OCI-LY1 (cell line): Measurements from ENCODE around the gene NDUFS7.

ENCODE experiments used
- H2AFZ ChIP-seq: fragments of 200-600 bp; sonication (generic), shearing (Covaris generic); 2 replicates; pipeline ENCODE4 v1.6.0; 2014; ENCODE audit warnings: antibody characterized with exemption, mild to moderate bottlenecking, low read length
- H3F3A ChIP-seq: fragments of 200-600 bp; sonication (generic), shearing (Covaris generic); 2 replicates; pipeline ENCODE4 v1.6.0; 2014; ENCODE audit warnings: mild to moderate bottlenecking, antibody characterized with exemption, low read length, moderate library complexity; ENCODE audit not compliant: insufficient read depth
- H3K27ac ChIP-seq: fragments of 200-600 bp; sonication (generic); 2 replicates; pipeline ENCODE4 v1.5.1; 2014; ENCODE audit warnings: low read length, mixed run types, mild to moderate bottlenecking, low read depth; ENCODE audit not compliant: poor library complexity, severe bottlenecking
- H3K27me3 ChIP-seq: fragments of 200-600 bp; sonication (generic); 2 replicates; pipeline ENCODE4 v1.6.0; 2014; ENCODE audit warnings: antibody characterized with exemption, mild to moderate bottlenecking, low read length, moderate library complexity; ENCODE audit not compliant: insufficient read depth
- H3K36me3 ChIP-seq: fragments of 200-600 bp; sonication (generic); 2 replicates; pipeline ENCODE4 v1.6.1; 2014; ENCODE audit warnings: mild to moderate bottlenecking, antibody characterized with exemption, low read length, moderate library complexity, mixed read lengths; ENCODE audit not compliant: insufficient read depth
- H3K4me1 ChIP-seq: fragments of 200-600 bp; sonication (generic); 2 replicates; pipeline ENCODE4 v1.5.1; 2014; ENCODE audit warnings: mild to moderate bottlenecking, low read length, moderate library complexity; ENCODE audit not compliant: insufficient read depth, severe bottlenecking
- H3K4me2 ChIP-seq: fragments of 200-600 bp; sonication (generic), shearing (Covaris generic); 2 replicates; pipeline ENCODE4 v1.6.1; 2014; ENCODE audit warnings: low read length
- H3K4me3 ChIP-seq: fragments of 200-600 bp; sonication (generic); 2 replicates; pipeline ENCODE4 v1.5.1; 2014; ENCODE audit warnings: low read length, low read depth, mild to moderate bottlenecking, mixed read lengths; ENCODE audit not compliant: poor library complexity, severe bottlenecking
- H3K79me2 ChIP-seq: fragments of 200-600 bp; shearing (Covaris generic); 2 replicates; pipeline ENCODE4 v1.6.1; 2016; ENCODE audit warnings: mixed run types, low read length, mixed read lengths; ENCODE audit not compliant: insufficient read depth
- H3K9ac ChIP-seq: fragments of 200-600 bp; sonication (generic), shearing (Covaris generic); 2 replicates; pipeline ENCODE4 v1.6.1; 2014; ENCODE audit warnings: mild to moderate bottlenecking, low read length, mixed read lengths
- H3K9me2 ChIP-seq: fragments of 200-600 bp; sonication (generic), shearing (Covaris generic); 2 replicates; pipeline ENCODE4 v1.6.1; 2014; ENCODE audit warnings: low read depth, mild to moderate bottlenecking, low read length, mixed read lengths
- H3K9me3 ChIP-seq: fragments of 200-600 bp; shearing (Covaris generic); 2 replicates; pipeline ENCODE4 v1.6.1; 2014; ENCODE audit warnings: low read length, mixed read lengths
- H4K20me1 ChIP-seq: fragments of 200-600 bp; sonication (generic), shearing (Covaris generic); 2 replicates; pipeline ENCODE4 v1.6.0; 2016; ENCODE audit warnings: mild to moderate bottlenecking, low read length; ENCODE audit not compliant: insufficient read depth
- CTCF ChIP-seq: fragments of 200-600 bp; sonication (generic), shearing (Covaris generic); IDR thresholded peaks from 2 replicates; pipeline ENCODE4 v1.5.1; 2017; ENCODE audit warnings: mild to moderate bottlenecking, antibody characterized with exemption, low read length, moderate library complexity, mixed read lengths
- EZH2 ChIP-seq: fragments of 200-600 bp; sonication (generic), shearing (Covaris generic); IDR thresholded peaks from 2 replicates; pipeline ENCODE4 v1.8.0; 2017; ENCODE audit warnings: borderline replicate concordance, mixed run types, mild to moderate bottlenecking, antibody characterized with exemption, low read length, moderate library complexity, mixed read lengths

NDUFS7 gene

GRCh38 chr19:1435378-1435989, 51.8 kb downstream of the NDUFS7 start:
- Histone ChIP-seq H4K20me1 (no peaks in the 10 kb centered on the region), H3K4me1 (peaks cover 11% of the 10 kb centered on the region), H3K27me3 (no peaks in the 10 kb centered on the region), H2AFZ (no peak overlapping the region), H3K9ac (no peak overlapping the region), H3K9me2 (no peaks in the 10 kb centered on the region), H3K36me3 (peaks cover 61% of the 10 kb centered on the region), H3K27ac (no peak overlapping the region), H3K4me3 (no peak overlapping the region), H3K4me2 (no peak overlapping the region), H3K9me3 (no peaks in the 10 kb centered on the region), H3F3A (peaks cover 3% of the 10 kb centered on the region; the same call in 1 of the 2 replicates), H3K79me2 (peaks cover 14% of the 10 kb centered on the region)
- TF ChIP-seq EZH2, result no peak
- TF ChIP-seq CTCF, result no peak

- Histone ChIP-seq H2AFZ (no peak overlapping the region), H3K4me2 (peak overlapping the region; percentile 59), H3K9ac (peak overlapping the region; percentile 27), H3K4me1 (peaks cover 30% of the 10 kb centered on the region), H3K27me3 (no peaks in the 10 kb centered on the region), H3F3A (peaks cover 3% of the 10 kb centered on the region; the same call in 1 of the 2 replicates), H3K27ac (peak overlapping the region; percentile 60), H3K79me2 (peaks cover 14% of the 10 kb centered on the region), H3K9me3 (no peaks in the 10 kb centered on the region), H3K36me3 (peaks cover 68% of the 10 kb centered on the region), H4K20me1 (no peaks in the 10 kb centered on the region), H3K4me3 (peak overlapping the region; percentile 73), H3K9me2 (no peaks in the 10 kb centered on the region)
- no peak for TF ChIP-seq EZH2
- TF ChIP-seq CTCF, result no peak
These were observed 53.9 kb downstream of the NDUFS7 start for GRCh38 chr19:1437609-1438008.

- Histone ChIP-seq H3K9ac (peak within 1 kb of the TSS; percentile 90), H3K27ac (peak within 1 kb of the TSS; percentile 66), H3K36me3 (peaks cover 66% of the 10 kb centered on the region), H4K20me1 (no peaks in the 10 kb centered on the region), H2AFZ (no peak within 1 kb of the TSS), H3K4me3 (peak within 1 kb of the TSS; percentile 73), H3K79me2 (peaks cover 14% of the 10 kb centered on the region), H3K27me3 (no peaks in the 10 kb centered on the region), H3K4me1 (peaks cover 36% of the 10 kb centered on the region), H3K9me3 (no peaks in the 10 kb centered on the region), H3F3A (peaks cover 3% of the 10 kb centered on the region; the same call in 1 of the 2 replicates), H3K4me2 (peak within 1 kb of the TSS; percentile 74), H3K9me2 (no peaks in the 10 kb centered on the region)
- TF ChIP-seq EZH2, result no peak
- TF ChIP-seq CTCF, result peak; percentile 88
These were observed 54.6 kb downstream of the NDUFS7 start, which contains the start of gene RPS15 for GRCh38 chr19:1438035-1438932. Gene RPS15, plus strand, starts transcription at chr19:1438396. Its CDS starts 30 bp downstream, at chr19:1438426.
